HG03097 (cell line): ENCODE measurements around the gene CKAP5.
A peak's percentile ranks its signal among the peaks of the same experiment; 100 is the strongest.

Experiments used
- ATAC-seq: cut with Tn5 transposase; IDR thresholded peaks from one replicate; pipeline ENCODE4 v1.9.1; 2021; ENCODE audit not compliant: unreplicated experiment, low FRiP score

Gene CKAP5

DNA sequence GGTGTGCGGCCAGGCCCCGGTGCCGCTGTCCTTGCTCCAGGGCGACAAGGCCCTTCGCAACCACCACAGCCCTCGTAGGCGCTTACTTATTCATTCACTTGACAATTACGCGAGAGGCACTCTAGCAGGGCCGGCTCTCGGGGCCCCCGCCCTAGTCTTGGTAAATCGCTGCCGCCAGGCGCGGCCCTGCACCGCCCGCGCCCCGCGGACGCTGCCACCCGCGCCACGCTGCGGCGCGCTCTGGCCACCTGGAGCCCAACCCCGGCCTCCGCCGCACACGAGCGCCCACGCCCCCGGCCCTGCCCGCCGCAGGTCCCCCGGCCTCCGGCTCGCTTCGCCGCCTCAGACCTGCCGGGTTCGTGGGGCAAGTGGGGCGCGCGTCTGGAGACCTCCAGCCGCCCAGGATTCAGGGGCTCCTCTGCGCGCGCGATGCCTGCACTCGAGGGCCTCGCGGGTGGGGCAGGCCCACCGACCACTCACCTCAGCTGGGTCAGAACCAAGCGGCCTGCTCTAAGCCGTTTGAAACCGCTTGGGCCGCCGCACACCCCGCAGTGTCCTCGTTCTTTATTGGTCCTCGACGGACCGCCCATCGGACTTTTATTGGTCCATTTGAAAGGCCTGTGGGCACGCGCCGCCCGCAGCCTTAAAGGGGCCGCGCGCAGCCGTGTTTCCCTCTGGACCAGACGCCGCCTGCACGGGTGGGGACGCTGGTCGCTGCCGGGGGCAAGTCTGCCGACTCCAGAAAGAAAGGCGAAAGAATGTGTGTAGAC lies at the start of gene CKAP5:
Gene CKAP5 (minus strand): TSS at position 541 of the 770 bp plus-strand sequence. CDS start 25,049 bp downstream, outside the sequence.
- peak; percentile 86 for ATAC-seq

DNA sequence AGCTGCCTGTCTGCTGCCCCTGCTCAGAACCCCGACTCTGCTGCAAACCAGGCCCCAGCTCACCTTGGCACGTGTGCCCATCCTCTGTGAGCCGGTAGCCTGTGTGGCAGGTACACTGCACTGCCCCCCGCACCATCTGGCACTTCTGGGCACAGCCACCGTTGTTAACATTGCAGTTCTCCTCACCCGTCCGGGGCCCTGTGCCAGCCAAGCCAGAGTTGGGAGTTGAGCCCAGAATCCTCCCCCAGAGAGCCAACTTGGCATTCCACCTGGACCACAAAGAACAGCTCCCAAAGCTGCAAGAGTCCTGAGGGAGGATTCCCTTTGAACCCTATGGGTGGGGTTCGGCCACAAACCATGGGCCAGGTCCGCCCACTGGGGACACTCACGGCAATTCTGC lies 49.7 kb upstream of the CKAP5 start:
- no peak for ATAC-seq

DNA sequence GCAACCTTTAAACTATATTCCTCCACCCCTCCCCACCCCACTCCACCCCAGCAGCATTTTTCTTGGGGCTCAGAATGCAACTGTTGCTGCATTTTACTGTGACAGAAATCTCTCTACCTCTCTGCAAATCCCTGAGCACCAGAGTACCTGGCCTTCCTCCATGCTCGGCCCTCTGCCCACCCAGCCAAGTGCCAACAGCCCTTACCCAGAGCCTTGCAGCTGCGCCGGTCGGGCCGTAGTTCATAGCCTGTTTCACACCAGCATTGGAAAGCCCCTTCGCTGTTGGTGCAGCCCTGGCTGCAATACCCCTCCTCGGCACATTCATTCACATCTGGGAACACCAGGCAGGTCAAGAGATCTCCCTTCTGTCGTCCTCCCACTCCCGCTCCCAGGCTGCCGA lies 48.9 kb upstream of the CKAP5 start:
- no peak for ATAC-seq

DNA sequence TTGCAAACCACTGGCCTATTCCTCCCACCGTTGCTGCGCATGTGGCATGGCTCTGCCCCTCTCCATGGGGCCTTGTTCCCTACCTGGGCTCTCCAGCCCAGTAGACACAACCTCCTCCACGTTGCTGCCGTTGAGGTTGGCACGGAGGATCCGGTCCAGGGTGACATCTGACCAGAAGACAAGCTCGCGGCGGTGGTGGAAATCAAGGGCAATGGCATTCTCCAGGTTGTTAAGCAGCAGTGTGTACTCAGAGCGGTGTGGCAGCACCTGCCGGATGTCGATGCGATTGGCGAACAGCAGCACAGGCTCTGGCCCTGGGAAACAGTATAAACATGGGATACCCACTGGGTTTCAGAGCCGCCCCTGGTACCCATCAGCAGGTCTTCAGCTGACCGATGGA lies 48.4 kb upstream of the CKAP5 start:
- ATAC-seq, result no peak

DNA sequence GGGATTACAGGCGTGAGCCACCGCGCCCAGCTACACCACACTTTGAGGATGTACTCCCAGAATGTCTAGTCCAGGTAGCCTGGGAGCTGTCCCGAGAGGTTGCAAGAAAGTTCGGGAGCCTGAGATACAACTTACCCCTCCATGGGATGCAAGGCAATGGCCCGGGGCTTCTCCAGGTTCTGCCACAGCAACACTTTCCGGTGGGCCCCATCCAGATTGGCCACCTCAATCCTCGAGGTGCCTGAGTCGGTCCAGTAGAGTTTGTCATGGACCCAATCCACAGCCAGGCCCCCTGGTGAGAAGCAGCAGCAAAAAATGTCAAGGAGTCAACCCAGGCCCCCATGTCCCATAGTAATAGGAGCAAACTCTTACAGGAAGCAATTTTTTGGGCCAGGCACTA lies 46.8 kb upstream of the CKAP5 start:
- no peak for ATAC-seq

DNA sequence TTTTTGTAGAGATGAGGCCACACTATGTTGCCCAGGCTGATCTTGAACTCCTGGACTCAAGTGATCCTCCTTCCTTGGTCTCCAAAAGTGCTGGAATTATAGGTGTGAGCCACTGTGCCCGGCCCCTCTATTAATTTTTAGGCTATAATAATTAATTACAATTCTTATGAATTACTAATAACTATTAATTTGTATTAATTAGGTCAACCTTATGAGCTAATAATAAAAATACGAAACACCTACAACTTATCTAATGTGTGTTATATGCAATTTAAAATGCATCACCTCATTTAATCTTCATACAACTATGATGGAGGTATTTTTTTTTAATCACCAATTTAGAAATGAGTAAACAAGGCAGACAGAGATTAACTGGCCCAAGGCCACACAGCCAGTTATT lies 46.0 kb upstream of the CKAP5 start:
- ATAC-seq, result no peak

DNA sequence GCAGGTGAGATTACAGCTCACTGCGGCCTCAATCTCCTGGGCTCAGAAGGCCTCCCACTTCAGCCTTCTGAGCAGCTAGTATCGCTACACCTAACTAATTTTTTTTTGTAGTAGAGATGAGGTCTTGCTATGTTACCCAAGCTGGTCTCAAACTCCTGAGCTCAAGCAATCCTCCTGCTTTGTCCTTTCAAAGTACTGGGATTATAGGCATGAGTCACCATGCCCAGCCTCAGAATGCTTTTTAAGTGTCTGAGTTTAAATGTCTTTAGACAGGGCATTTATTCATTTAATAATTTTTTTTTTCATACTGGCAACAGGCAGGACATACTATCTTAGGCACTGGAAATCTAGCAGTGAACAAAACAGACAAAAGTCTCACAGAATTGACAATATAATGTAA lies 44.6 kb upstream of the CKAP5 start:
- ATAC-seq, result no peak

DNA sequence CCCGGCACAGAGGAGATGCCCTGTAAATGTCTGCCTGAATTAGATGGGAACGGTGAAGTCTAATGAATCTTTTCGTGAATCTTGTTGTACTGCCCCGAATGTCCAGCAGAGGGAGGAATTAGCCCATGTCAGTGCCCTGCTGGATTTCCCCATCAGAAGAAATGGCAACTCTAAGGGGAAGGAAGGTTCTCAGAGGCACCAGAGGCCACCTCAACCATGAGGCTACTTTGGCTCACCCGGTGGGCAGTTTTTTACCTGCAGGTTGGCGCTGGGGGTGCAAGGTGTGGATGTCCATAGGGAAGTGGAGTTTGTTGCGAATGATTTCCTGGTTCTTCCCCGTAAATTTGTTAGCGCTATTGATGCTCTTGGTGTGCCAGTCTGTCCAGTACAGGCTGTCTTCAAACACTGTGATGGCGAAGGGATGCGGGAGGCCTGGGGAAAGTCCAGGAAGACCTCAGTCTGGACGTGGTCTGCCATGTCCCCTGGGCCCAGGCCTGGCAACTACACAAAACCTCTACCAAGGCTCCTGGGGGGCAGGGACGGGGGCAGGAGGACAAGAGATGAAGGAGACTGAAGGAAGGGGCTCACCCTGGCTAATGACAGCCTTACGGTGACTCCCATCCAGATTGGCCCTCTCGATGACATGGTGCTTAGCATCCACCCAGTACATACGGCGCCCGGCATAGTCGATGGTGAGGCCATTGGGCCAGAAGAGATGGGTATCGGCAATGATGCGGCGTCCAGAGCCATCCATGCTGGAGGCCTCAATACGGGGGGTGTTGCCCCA lies 43.8 kb upstream of the CKAP5 start:
- ATAC-seq, result no peak

DNA sequence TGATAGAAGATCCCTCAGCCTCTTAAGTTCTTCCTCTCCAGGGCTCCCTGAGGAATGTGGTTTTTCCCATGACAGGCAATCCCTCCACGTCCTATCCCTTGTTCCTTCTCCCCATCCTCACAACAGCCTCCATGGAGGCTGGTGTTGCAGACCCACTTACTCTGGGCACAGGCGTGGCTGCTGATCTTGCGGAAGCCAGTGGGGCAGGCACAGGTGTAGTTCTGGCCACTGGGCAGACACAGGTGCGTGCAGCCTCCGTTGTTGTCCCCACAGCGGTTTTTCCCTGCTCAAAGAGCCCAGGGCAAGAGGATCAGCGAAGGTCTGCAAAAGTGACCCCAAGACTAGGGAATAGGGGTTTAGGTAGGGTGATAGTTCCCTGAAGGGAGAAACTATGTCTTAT lies 43.2 kb upstream of the CKAP5 start:
- ATAC-seq, result no peak

DNA sequence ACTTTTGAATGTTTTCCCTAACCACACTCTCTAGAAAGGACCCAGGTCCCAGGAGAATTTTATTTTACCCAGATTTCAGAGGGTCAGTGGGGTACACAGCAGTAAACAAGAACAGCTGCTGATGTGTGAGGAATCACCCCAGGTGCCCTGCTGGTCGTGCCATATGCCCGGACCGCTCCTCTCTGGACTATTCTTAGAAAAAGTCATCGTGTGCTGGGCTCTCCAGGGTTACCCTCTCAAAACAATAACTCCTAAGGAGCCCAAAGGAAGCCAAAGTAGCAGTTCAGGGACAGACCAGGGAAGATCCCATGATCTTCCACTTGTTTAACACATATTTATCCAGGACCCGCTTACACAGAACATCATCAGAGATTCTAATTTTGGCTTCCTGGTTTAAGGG lies 42.6 kb upstream of the CKAP5 start:
- no peak for ATAC-seq

DNA sequence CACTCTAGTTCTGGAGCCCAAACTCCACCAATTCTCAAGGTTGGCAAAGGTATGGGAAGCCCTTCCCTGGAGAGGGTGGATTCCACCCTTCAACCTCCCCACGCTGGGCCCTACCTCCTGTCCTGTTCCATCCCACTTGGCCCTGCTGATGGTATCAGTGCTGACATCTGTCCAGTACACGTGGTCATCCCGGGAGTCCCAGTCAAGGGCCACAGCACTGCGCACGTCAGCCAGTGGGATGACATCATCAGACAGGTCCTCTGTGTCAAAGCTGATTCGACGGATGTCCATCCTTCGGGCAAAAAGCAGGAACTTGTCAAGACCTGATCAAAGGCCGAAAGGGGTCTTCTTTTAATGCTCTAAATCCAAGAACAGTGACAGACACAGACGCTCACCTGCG lies 40.1 kb upstream of the CKAP5 start:
- ATAC-seq, result no peak

DNA sequence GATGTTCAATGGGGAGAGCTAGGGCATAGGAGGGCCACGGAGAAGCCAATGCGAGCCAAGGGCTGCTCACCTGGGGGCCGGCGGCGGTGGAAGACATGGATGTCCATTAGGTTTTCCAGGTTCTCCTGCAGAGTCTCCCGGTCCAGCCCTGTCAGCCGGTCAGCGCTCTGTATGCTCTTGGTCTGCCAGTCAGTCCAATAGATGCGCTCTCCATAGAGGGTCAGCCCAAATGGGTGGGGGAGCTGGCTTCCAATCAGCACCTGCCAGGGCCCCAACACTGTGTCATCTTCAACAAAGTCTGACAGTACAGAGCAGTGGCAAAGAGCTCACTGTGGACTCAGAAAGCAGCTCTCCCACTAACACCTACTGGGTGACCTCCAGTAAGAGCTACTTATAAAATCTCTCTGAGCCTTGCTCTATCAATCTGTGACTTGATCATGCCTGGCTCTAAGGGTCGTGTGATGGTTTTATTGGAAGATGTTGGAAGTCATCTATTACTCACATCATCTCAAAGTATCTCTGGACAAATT lies 33.0 kb upstream of the CKAP5 start:
- ATAC-seq, result no peak

DNA sequence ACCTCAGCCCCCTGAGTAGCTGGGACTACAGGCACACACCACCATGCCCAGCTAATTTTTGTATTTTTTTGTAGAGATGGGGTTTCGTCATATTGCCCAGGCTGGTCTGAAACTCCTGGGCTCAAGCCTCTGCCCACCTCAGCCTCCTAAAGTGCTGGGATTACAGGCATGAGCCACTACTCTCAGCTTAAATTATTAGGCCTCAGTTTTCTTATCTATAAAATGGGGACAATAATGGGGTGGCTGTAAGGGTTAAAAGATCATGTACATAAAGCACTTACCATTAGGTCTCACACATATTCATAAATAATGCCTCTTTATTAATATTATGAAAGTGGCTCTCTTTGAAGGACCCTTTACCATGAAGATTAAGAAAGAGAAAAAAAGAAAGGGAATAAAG lies 31.5 kb upstream of the CKAP5 start:
- ATAC-seq, result no peak

DNA sequence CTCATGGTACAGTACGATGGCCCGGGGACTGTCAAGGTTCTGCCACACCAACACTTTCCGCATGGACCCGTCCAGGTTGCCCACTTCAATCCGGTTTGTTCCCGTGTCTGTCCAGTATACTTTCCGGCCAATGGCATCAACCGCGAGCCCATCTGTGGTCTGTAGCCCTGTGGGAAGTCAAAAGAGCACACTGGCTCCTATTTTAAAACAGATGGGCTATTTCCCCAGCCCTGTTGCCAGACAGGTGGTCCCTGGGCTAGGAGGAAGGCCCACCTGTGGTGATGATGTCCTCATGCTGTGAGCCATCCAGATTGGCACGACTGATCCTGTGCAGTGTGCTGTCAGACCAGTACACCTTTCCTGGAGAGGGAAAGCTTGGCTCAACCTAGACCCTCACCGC lies 30.4 kb upstream of the CKAP5 start:
- no peak for ATAC-seq

DNA sequence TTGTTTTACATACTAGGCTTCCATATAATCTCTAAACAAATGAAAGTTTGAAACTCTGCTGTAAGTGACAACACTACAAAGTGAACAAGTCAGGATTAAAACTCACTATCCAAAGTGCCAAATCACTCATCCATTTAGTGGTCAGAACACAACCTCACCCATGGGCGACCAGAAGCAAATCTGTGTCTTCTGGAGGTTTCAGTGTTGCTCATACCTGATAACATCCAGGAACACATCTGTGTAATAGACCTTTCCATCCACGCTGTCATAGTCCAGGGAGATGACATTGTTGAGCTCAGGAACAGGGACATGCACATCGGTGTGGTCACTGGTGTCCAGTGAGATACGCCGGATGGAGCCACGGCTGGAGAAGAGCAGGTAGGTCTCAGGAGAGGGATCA lies 28.5 kb upstream of the CKAP5 start:
- ATAC-seq, result no peak

DNA sequence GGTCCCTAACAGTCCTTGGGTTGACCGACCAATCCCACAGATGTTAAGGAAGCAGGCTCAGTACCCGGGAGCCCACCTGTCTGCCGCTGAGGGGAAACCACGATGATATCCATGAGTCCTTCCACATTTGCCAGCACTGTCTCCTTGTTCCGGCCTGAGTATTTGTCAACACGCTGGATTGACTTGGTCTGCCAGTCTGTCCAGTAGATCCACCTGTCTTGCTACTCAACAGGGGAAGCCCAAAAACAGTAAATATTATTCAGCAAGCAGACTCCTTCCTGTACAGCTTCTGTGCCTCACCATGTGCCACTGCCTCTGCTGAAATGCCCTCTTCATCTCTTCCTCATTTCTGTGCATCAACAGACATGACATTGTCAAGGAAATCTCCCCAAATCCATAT lies 22.8 kb upstream of the CKAP5 start:
- no peak for ATAC-seq

DNA sequence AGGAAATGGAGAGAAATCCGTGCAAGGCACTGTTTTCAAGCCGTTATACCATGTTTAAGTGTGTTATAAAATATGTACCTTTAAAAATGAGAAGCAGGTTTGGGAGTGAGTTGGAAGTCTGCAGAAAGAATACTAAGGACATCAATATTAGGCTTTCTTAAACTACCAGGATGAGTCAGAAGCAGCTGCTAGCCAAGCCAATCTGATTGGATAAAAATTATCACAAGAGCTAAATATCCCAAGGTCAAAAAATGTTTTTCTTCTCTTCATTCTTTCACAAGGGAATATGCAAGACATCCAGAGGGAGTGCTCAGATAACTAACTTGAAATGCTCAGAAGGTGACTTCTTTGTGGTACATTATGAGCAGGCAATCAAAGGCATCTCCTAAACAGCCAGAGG lies 19.3 kb upstream of the CKAP5 start:
- no peak for ATAC-seq

DNA sequence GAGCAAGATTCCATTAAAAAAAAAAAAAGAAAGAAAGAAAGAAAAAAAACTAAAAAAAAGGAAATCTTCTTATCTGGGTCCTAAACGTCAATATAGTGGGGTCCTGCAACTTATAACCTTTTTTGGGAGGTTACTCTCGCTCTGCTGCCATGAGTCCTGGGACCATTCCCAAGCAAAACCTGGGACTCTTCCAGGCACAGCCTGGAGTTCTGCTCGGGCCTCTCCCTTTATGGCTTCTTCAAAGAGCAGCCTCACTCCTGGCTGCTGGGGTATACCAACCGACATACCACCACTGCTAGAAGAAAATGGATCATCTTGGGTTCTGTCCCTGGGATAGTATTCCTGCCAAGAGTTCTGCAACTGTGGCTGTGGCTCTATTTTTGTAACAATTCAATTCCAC lies 14.1 kb upstream of the CKAP5 start:
- no peak for ATAC-seq

DNA sequence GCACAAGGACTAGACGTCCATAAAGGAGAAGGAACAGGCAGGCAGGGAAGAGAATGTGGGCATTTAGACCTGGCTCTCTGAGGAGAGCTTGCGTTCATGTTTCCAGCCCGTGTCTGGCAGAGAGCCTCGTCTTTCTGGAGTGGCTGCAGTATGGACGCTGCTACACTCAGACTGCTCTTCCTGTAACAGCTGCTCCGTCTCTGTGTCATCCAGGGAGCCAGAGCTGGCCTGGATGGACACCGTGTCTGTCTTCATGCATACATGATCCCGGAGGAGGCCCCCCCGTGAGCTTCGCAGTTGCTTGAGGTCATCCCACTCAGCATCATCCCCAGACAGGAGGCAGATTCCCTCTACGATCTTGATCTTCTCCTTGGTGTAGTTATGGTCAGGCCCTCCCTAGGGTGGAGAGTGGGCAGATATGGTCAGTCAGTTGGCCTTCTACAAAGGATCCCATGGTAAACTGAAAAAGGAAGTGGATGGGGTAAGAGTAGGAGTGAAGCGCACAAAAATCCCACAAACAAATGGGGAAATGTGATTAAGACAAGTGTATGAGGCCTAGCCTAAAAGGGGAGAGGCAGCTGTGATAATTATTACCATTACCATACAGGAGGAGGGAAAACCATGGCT lies 13.0 kb upstream of the CKAP5 start:
- ATAC-seq, result no peak

DNA sequence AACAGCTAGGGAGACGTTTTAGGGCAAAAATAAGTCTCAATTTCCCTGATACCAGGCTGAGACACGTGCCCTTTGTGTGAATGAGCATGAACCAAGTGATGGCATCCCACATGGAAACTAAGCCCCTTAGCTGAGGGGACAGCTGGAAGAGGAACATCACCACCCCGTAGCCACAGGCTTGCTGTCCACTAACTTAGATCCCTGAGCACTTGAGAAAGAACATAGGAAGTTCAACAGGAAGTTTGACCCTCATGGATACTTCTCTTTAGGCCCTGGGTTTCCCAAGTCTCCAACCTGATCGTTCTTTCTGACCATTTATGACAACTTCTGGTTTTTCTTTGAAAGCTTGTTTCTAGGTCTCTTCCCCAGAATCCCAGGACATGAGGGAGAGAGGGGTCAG lies 11.6 kb upstream of the CKAP5 start:
- ATAC-seq, result no peak

DNA sequence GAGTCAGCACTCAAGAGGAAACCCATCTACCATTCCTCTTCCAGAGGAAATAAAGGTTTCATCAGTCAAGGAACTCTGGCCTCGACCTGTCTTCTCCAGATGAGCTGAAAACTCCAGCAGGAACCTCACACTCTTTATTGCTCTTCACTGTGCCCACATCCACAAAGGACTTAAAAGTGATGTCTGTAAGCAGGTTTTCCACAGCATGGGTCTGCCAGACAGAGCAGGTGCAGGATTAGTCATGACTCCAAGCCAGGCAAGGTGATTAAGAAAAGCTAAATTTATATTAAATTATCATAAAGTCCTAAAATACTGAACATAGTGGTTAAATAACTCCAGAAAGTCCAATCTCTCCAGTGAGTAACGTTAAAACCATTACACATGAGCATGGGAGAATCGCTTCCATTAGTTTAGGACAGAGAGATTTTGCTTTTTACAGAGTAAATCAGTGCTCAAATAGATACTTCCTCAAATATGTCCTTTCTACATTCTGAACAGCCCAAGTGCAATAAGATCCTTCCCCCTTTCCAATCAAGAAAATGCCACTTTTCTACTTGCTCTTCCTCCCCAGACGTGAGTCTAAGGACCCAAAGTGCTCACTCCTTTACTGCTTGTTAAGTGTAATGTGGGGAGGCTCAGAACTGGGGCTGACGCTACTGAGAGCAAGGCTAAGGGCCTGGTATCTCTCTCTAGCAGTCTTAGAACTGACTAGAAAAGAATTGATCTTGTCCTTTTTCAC lies 10.7 kb upstream of the CKAP5 start:
- ATAC-seq, result no peak
